Jurkat, Clone E6-1 (cell line): ENCODE data around the gene TMX2. TPM values are rescaled to one million over a fixed set of nuclear protein-coding genes. Genes with fewer than 3 reads are reported as not detected.
"Not testable (repeated sequence)": the region's sequence is repeated elsewhere in the genome, so short reads cannot be mapped to it uniquely, and the experiment has no call there.

ENCODE experiments used
- DNase-seq: peaks from one replicate; pipeline ENCODE4 v3.0.0-alpha.2; 2011; ENCODE audit warnings: low read depth, low spot score
- H3K4me3 ChIP-seq: 2 replicates; pipeline ENCODE4 v1.5.1; 2011; ENCODE audit warnings: mild to moderate bottlenecking, low read length, control low read depth, moderate library complexity
- polyA plus RNA-seq: library from polyadenylated mRNA; unstranded; fragments of >200 nt; gene quantifications from one replicate; pipeline ENCODE4 v1.2.1, GENCODE V29; 2012; ENCODE audit warnings: missing spikeins; ENCODE audit not compliant: insufficient read length, insufficient read depth

TMX2 gene
- 106 TPM for polyA plus RNA-seq

- H3K4me3 ChIP-seq, result peak within 1 kb of the TSS; percentile 100
- peak; percentile 99 for DNase-seq
Observed at GRCh38 chr11:57712256-57713150, at the start of gene TMX2. TSS of gene TMX2 (plus strand) at chr11:57712593. CDS start at chr11:57712619, 26 bp downstream.

- DNase-seq, result no peak
Observed at GRCh38 chr11:57662893-57663292, 49.5 kb upstream of the TMX2 start.

GRCh38 chr11:57663975-57664374 lies 48.4 kb upstream of the TMX2 start:
- DNase-seq, result no peak
- H3K4me3 ChIP-seq, result no peak overlapping the region

More at GRCh38 chr11:57662893-57663292, 49.5 kb upstream of the TMX2 start:
- no peak overlapping the region for H3K4me3 ChIP-seq

- peak overlapping the region; percentile 79 for H3K4me3 ChIP-seq
Observed at GRCh38 chr11:57667117-57667735, 45.2 kb upstream of the TMX2 start.

GRCh38 chr11:57667736-57668433 lies 44.5 kb upstream of the TMX2 start, which contains the start of gene ZDHHC5:
TSS of gene ZDHHC5 (plus strand) at chr11:57668114. CDS start at chr11:57673091, 4,977 bp downstream.
- DNase-seq, result peak; percentile 99
- peak within 1 kb of the TSS; percentile 92 for H3K4me3 ChIP-seq

More at GRCh38 chr11:57667117-57667735, 45.2 kb upstream of the TMX2 start:
- peak; percentile 98 for DNase-seq

- peak overlapping the region; percentile 92 for H3K4me3 ChIP-seq
- no peak for DNase-seq
Observed at GRCh38 chr11:57668434-57668782, 44.0 kb upstream of the TMX2 start.

GRCh38 chr11:57674251-57674650 lies 38.1 kb upstream of the TMX2 start:
- no peak overlapping the region for H3K4me3 ChIP-seq
- DNase-seq, result no peak

GRCh38 chr11:57675176-57675941 lies 37.0 kb upstream of the TMX2 start:
- no peak overlapping the region for H3K4me3 ChIP-seq
- no peak for DNase-seq

- DNase-seq, result no peak
- no peak overlapping the region for H3K4me3 ChIP-seq
Observed at GRCh38 chr11:57679396-57679795, 33.0 kb upstream of the TMX2 start.

- no peak for DNase-seq
- no peak overlapping the region for H3K4me3 ChIP-seq
Observed at GRCh38 chr11:57680552-57680874, 31.9 kb upstream of the TMX2 start.

- H3K4me3 ChIP-seq, result no peak overlapping the region
- no peak for DNase-seq
Observed at GRCh38 chr11:57681168-57681567, 31.2 kb upstream of the TMX2 start.

- H3K4me3 ChIP-seq, DNase-seq: not testable (repeated sequence)
Observed at GRCh38 chr11:57690474-57690873, 21.9 kb upstream of the TMX2 start.

GRCh38 chr11:57698843-57699365 lies 13.5 kb upstream of the TMX2 start:
- DNase-seq, result no peak
- no peak overlapping the region for H3K4me3 ChIP-seq

GRCh38 chr11:57699813-57700212 lies 12.6 kb upstream of the TMX2 start:
- H3K4me3 ChIP-seq, result no peak overlapping the region
- DNase-seq, result no peak

GRCh38 chr11:57700425-57700824 lies 12.0 kb upstream of the TMX2 start:
- no peak for DNase-seq
- H3K4me3 ChIP-seq, result no peak overlapping the region

GRCh38 chr11:57703341-57703740 lies 9.1 kb upstream of the TMX2 start:
- no peak for DNase-seq
- H3K4me3 ChIP-seq, result no peak overlapping the region

- no peak overlapping the region for H3K4me3 ChIP-seq
- DNase-seq, result no peak
Observed at GRCh38 chr11:57704932-57705331, 7.5 kb upstream of the TMX2 start.

- H3K4me3 ChIP-seq, DNase-seq: not testable (repeated sequence)
Observed at GRCh38 chr11:57705432-57705831, 7.0 kb upstream of the TMX2 start.

- H3K4me3 ChIP-seq, result no peak overlapping the region
Observed at GRCh38 chr11:57709802-57710367, 2.5 kb upstream of the TMX2 start.

More at GRCh38 chr11:57709802-57710367, 2.5 kb upstream of the TMX2 start:
- no peak for DNase-seq
